Measurements from ENCODE around the gene HOXA9. TPM values are rescaled to one million over a fixed set of nuclear protein-coding genes. Genes with fewer than 3 reads are reported as not detected.

Gene HOXA9
- total and polyA plus RNA-seq, 2 of the 4 experiments (the other 2 are of a cell fraction) = 0.18 to 0.32 TPM

- Histone ChIP-seq H3K4me2 (ENCODE audit: low read depth, low read length) (no peak overlapping the region), H2BK15ac (ENCODE audit: low read depth, low read length) (no peak overlapping the region), H2BK20ac (ENCODE audit: low read depth, low read length) (no peak overlapping the region), H4K5ac (ENCODE audit: low read depth, low read length) (no peak overlapping the region), H3K36me3 (ENCODE audit: control insufficient read depth, insufficient read depth, low read length) (no peaks in the 10 kb centered on the region), H4K91ac (ENCODE audit: insufficient read depth, low read depth, low read length) (no peak overlapping the region), H4K8ac (ENCODE audit: low read depth in 2 of 2, low read length in 2 of 2) (no peak overlapping the region), H3K4ac (ENCODE audit: low read depth, low read length) (no peak overlapping the region), H2BK120ac (ENCODE audit: low read depth, low read length) (no peak overlapping the region), H3K9me3 (ENCODE audit: control insufficient read depth, insufficient read depth, low read length) (peaks cover 22% of the 10 kb centered on the region), H3K9me1 (ENCODE audit: insufficient read depth, low read length) (no peaks in the 10 kb centered on the region), H2AK5ac (ENCODE audit: low read depth, low read length) (no peak overlapping the region), H3K79me1 (ENCODE audit: low read depth in 1 of 2, low read length in 2 of 2) (no peaks in the 10 kb centered on the region), H2AK9ac (replicated peaks; ENCODE audit: low read depth, low read length, poor library complexity) (no peak overlapping the region), H3K23ac (ENCODE audit: low read depth, low read length) (no peak overlapping the region), H3K18ac (ENCODE audit: low read depth, low read length) (no peak overlapping the region), H3K27ac (ENCODE audit: insufficient read depth, low read length) (no peak overlapping the region), H2BK5ac (ENCODE audit: low read depth, low read length, poor library complexity, severe bottlenecking) (no peak overlapping the region), H4K20me1 (ENCODE audit: insufficient read depth, low read length) (peaks cover 19% of the 10 kb centered on the region; the same call in 1 of the 2 replicates), H3K9ac (ENCODE audit: low read depth, low read length) (no peak overlapping the region), H2AFZ (replicated peaks; ENCODE audit: low read length, poor library complexity) (no peak overlapping the region), H3K27me3 (ENCODE audit: control insufficient read depth, insufficient read depth, low read length) (peaks cover 95% of the 10 kb centered on the region), H3K56ac (ENCODE audit: extremely low read depth, insufficient read depth, low read length) (no peak overlapping the region), H3K4me1 (ENCODE audit: control insufficient read depth, insufficient read depth, low read length) (no peaks in the 10 kb centered on the region), H3K14ac (replicated peaks; ENCODE audit: low read depth, low read length) (no peak overlapping the region), H3K4me3 (ENCODE audit: insufficient read depth, low read depth, low read length) (no peak overlapping the region)
- CTCF ChIA-PET = no interaction called here
- ATAC-seq (ENCODE audit: low read depth) = no peak
- POLR2A ChIA-PET (ENCODE audit: unreplicated experiment) = no interaction called here
- TF ChIP-seq CHD1 (IDR thresholded peaks at IDR 0.05; ENCODE audit: low read depth, low read length) (no peak), POLR2A (IDR thresholded peaks at IDR 0.05; ENCODE audit: low read depth, low read length) (no peak), SMC3 (IDR thresholded peaks at IDR 0.05; ENCODE audit: low read depth, low read length) (no peak), MXI1 (IDR thresholded peaks at IDR 0.05; ENCODE audit: borderline replicate concordance, low read depth, low read length) (no peak), RAD21 (IDR thresholded peaks at IDR 0.05; ENCODE audit: low read length) (no peak), MAZ (IDR thresholded peaks at IDR 0.05; ENCODE audit: borderline replicate concordance, low read depth, low read length) (no peak), CEBPB (IDR thresholded peaks at IDR 0.05; ENCODE audit: low read depth, low read length) (no peak)
- in situ Hi-C loops (cut with MboI; ENCODE audit: low sequenced_read_pairs) = no loop called here
- no peak for DNase-seq
- intact Hi-C loops (cut with micrococcal nuclease) = no loop called here
- no TSS peak for BruUV-seq (replicated peaks)
- WGBS, 2 experiments (ENCODE audit: extremely low coverage in 2 of 2, insufficient read length in 1 of 2) = no CpG with 5 or more reads among the region's 8 CpGs
- dilution Hi-C loops (cut with HindIII; ENCODE audit: low sequenced_read_pairs, unreplicated experiment) = no loop called here
Observed at GRCh38 chr7:27171325-27171636, 5.9 kb upstream of the HOXA9 start.

Measured in IMR-90 (cell line).